ENCODE results near the gene DHX57.
"Not testable (repeated sequence)": the region's sequence is repeated elsewhere in the genome, so short reads cannot be mapped to it uniquely, and the experiment has no call there.

Gene DHX57

GRCh38 chr2:38765149-38765548 lies 110.6 kb downstream of the DHX57 start:
- Histone ChIP-seq H3K4me1 (ENCODE audit: control insufficient read depth in 2 of 2, insufficient read depth in 2 of 2, low read length in 2 of 2) (no peaks in the 10 kb centered on the region), H3K36me3 (ENCODE audit: control insufficient read depth in 2 of 2, insufficient read depth in 2 of 2, low read length in 2 of 2) (no peaks in the 10 kb centered on the region), H3K27ac (ENCODE audit: low read depth in 2 of 2, low read length in 2 of 2) (no peak overlapping the region), H3K9ac (ENCODE audit: low read depth in 1 of 2, low read length in 2 of 2) (no peak overlapping the region), H3K4me3 (ENCODE audit: low read length in 2 of 2) (no peak overlapping the region), H3K9me3 (ENCODE audit: control insufficient read depth in 2 of 2, low read length in 2 of 2) (no peaks in the 10 kb centered on the region), H3K27me3 (ENCODE audit: control insufficient read depth in 2 of 2, insufficient read depth in 2 of 2, low read length in 2 of 2) (no peaks in the 10 kb centered on the region)

- Histone ChIP-seq H3K9ac (ENCODE audit: low read depth in 1 of 2, low read length in 2 of 2) (no peak overlapping the region), H3K36me3 (ENCODE audit: control insufficient read depth in 2 of 2, insufficient read depth in 2 of 2, low read length in 2 of 2) (no peaks in the 10 kb centered on the region), H3K27ac (ENCODE audit: low read depth in 2 of 2, low read length in 2 of 2) (no peak overlapping the region), H3K4me3 (ENCODE audit: low read length in 2 of 2) (no peak overlapping the region), H3K4me1 (ENCODE audit: control insufficient read depth in 2 of 2, insufficient read depth in 2 of 2, low read length in 2 of 2) (no peaks in the 10 kb centered on the region), H3K9me3 (ENCODE audit: control insufficient read depth in 2 of 2, low read length in 2 of 2) (no peaks in the 10 kb centered on the region), H3K27me3 (ENCODE audit: control insufficient read depth in 2 of 2, insufficient read depth in 2 of 2, low read length in 2 of 2) (no peaks in the 10 kb centered on the region)
Observed at GRCh38 chr2:38763728-38764127, 112.0 kb downstream of the DHX57 start.

GRCh38 chr2:38763228-38763627 lies 112.5 kb downstream of the DHX57 start:
- Histone ChIP-seq H3K9me3 (ENCODE audit: control insufficient read depth in 2 of 2, low read length in 2 of 2) (no peaks in the 10 kb centered on the region), H3K27ac (ENCODE audit: low read depth in 2 of 2, low read length in 2 of 2) (no peak overlapping the region), H3K9ac (ENCODE audit: low read depth in 1 of 2, low read length in 2 of 2) (no peak overlapping the region), H3K27me3 (ENCODE audit: control insufficient read depth in 2 of 2, insufficient read depth in 2 of 2, low read length in 2 of 2) (no peaks in the 10 kb centered on the region), H3K36me3 (ENCODE audit: control insufficient read depth in 2 of 2, insufficient read depth in 2 of 2, low read length in 2 of 2) (no peaks in the 10 kb centered on the region), H3K4me3 (ENCODE audit: low read length in 2 of 2) (no peak overlapping the region), H3K4me1 (ENCODE audit: control insufficient read depth in 2 of 2, insufficient read depth in 2 of 2, low read length in 2 of 2) (no peaks in the 10 kb centered on the region)

GRCh38 chr2:38755891-38756290 lies 119.8 kb downstream of the DHX57 start:
- H3K4me1 ChIP-seq (ENCODE audit: control insufficient read depth in 2 of 2, insufficient read depth in 2 of 2, low read length in 2 of 2); H3K36me3 ChIP-seq (ENCODE audit: control insufficient read depth in 2 of 2, insufficient read depth in 2 of 2, low read length in 2 of 2); H3K4me3 ChIP-seq (ENCODE audit: low read length in 2 of 2); H3K9ac ChIP-seq (ENCODE audit: low read depth in 1 of 2, low read length in 2 of 2); H3K27ac ChIP-seq (ENCODE audit: low read depth in 2 of 2, low read length in 2 of 2); H3K9me3 ChIP-seq (ENCODE audit: control insufficient read depth in 2 of 2, low read length in 2 of 2); H3K27me3 ChIP-seq (ENCODE audit: control insufficient read depth in 2 of 2, insufficient read depth in 2 of 2, low read length in 2 of 2): not testable (repeated sequence)

- peaks cover 0 to 2% of the 10 kb centered on the region in 2 donors for H3K36me3 ChIP-seq (ENCODE audit: control insufficient read depth in 2 of 2, insufficient read depth in 2 of 2, low read length in 2 of 2)
- no peaks in the 10 kb centered on the region for H3K9me3 ChIP-seq (ENCODE audit: control insufficient read depth in 2 of 2, low read length in 2 of 2)
- H3K4me3 ChIP-seq (ENCODE audit: low read length in 2 of 2), result peak overlapping the region in 1 of 2 donors; percentile 49
- H3K9ac ChIP-seq (ENCODE audit: low read depth in 1 of 2, low read length in 2 of 2), result peak overlapping the region in 1 of 2 donors; percentile 0
- no peak overlapping the region for H3K27ac ChIP-seq (ENCODE audit: low read depth in 2 of 2, low read length in 2 of 2)
- H3K4me1 ChIP-seq (ENCODE audit: control insufficient read depth in 2 of 2, insufficient read depth in 2 of 2, low read length in 2 of 2), result peaks cover 3 to 10% of the 10 kb centered on the region in 2 donors
- H3K27me3 ChIP-seq (ENCODE audit: control insufficient read depth in 2 of 2, insufficient read depth in 2 of 2, low read length in 2 of 2), result no peaks in the 10 kb centered on the region
Observed at GRCh38 chr2:38754506-38754905, 121.2 kb downstream of the DHX57 start.

- H3K36me3 ChIP-seq (ENCODE audit: control insufficient read depth in 2 of 2, insufficient read depth in 2 of 2, low read length in 2 of 2), result peaks cover 1 to 6% of the 10 kb centered on the region in 2 donors
- peaks cover 7 to 14% of the 10 kb centered on the region in 2 donors for H3K4me1 ChIP-seq (ENCODE audit: control insufficient read depth in 2 of 2, insufficient read depth in 2 of 2, low read length in 2 of 2)
- no peaks in the 10 kb centered on the region for H3K9me3 ChIP-seq (ENCODE audit: control insufficient read depth in 2 of 2, low read length in 2 of 2)
- H3K27me3 ChIP-seq (ENCODE audit: control insufficient read depth in 2 of 2, insufficient read depth in 2 of 2, low read length in 2 of 2), result no peaks in the 10 kb centered on the region
- H3K27ac ChIP-seq (ENCODE audit: low read depth in 2 of 2, low read length in 2 of 2), result no peak overlapping the region
- H3K4me3 ChIP-seq (ENCODE audit: low read length in 2 of 2), result peak overlapping the region in 1 of 2 donors; percentile 49
- peak overlapping the region in 1 of 2 donors; percentile 0 for H3K9ac ChIP-seq (ENCODE audit: low read depth in 1 of 2, low read length in 2 of 2)
Observed at GRCh38 chr2:38754049-38754448, 121.7 kb downstream of the DHX57 start.

GRCh38 chr2:38751596-38752410 lies 123.9 kb downstream of the DHX57 start:
- Histone ChIP-seq H3K27ac (ENCODE audit: low read depth in 2 of 2, low read length in 2 of 2) (peak overlapping the region; percentile 92 to 100), H3K9me3 (ENCODE audit: control insufficient read depth in 2 of 2, low read length in 2 of 2) (no peaks in the 10 kb centered on the region), H3K36me3 (ENCODE audit: control insufficient read depth in 2 of 2, insufficient read depth in 2 of 2, low read length in 2 of 2) (peaks cover 23 to 29% of the 10 kb centered on the region in 2 donors), H3K9ac (ENCODE audit: low read depth in 1 of 2, low read length in 2 of 2) (peak overlapping the region; percentile 93 to 99), H3K4me3 (ENCODE audit: low read length in 2 of 2) (peak overlapping the region; percentile 83 to 100), H3K4me1 (ENCODE audit: control insufficient read depth in 2 of 2, insufficient read depth in 2 of 2, low read length in 2 of 2) (peaks cover 23 to 29% of the 10 kb centered on the region in 2 donors), H3K27me3 (ENCODE audit: control insufficient read depth in 2 of 2, insufficient read depth in 2 of 2, low read length in 2 of 2) (no peaks in the 10 kb centered on the region)

GRCh38 chr2:38750891-38751595 lies 124.7 kb downstream of the DHX57 start, which contains the start of gene SRSF7:
Gene SRSF7, minus strand, starts transcription at chr2:38751361. Its CDS starts 105 bp downstream, at chr2:38751256.
- H3K27ac ChIP-seq (ENCODE audit: low read depth in 2 of 2, low read length in 2 of 2), result peak within 1 kb of the TSS; percentile 92 to 100
- peak within 1 kb of the TSS; percentile 83 to 100 for H3K4me3 ChIP-seq (ENCODE audit: low read length in 2 of 2)
- H3K27me3 ChIP-seq (ENCODE audit: control insufficient read depth in 2 of 2, insufficient read depth in 2 of 2, low read length in 2 of 2), result no peaks in the 10 kb centered on the region
- no peaks in the 10 kb centered on the region for H3K9me3 ChIP-seq (ENCODE audit: control insufficient read depth in 2 of 2, low read length in 2 of 2)
- H3K4me1 ChIP-seq (ENCODE audit: control insufficient read depth in 2 of 2, insufficient read depth in 2 of 2, low read length in 2 of 2), result peaks cover 25 to 36% of the 10 kb centered on the region in 2 donors
- H3K9ac ChIP-seq (ENCODE audit: low read depth in 1 of 2, low read length in 2 of 2), result peak within 1 kb of the TSS; percentile 93 to 99
- peaks cover 31 to 37% of the 10 kb centered on the region in 2 donors for H3K36me3 ChIP-seq (ENCODE audit: control insufficient read depth in 2 of 2, insufficient read depth in 2 of 2, low read length in 2 of 2)

- Histone ChIP-seq H3K9me3 (ENCODE audit: control insufficient read depth in 2 of 2, low read length in 2 of 2) (no peaks in the 10 kb centered on the region), H3K27me3 (ENCODE audit: control insufficient read depth in 2 of 2, insufficient read depth in 2 of 2, low read length in 2 of 2) (no peaks in the 10 kb centered on the region), H3K4me1 (ENCODE audit: control insufficient read depth in 2 of 2, insufficient read depth in 2 of 2, low read length in 2 of 2) (peaks cover 25 to 37% of the 10 kb centered on the region in 2 donors), H3K9ac (ENCODE audit: low read depth in 1 of 2, low read length in 2 of 2) (peak overlapping the region; percentile 93 to 99), H3K27ac (ENCODE audit: low read depth in 2 of 2, low read length in 2 of 2) (peak overlapping the region; percentile 92 to 100), H3K4me3 (ENCODE audit: low read length in 2 of 2) (peak overlapping the region; percentile 83 to 100), H3K36me3 (ENCODE audit: control insufficient read depth in 2 of 2, insufficient read depth in 2 of 2, low read length in 2 of 2) (peaks cover 38 to 44% of the 10 kb centered on the region in 2 donors)
Observed at GRCh38 chr2:38750011-38750890, 125.5 kb downstream of the DHX57 start.

Data from mucosa of rectum (tissue), 2 donors.